Neural progenitor cell (in vitro differentiated cells): ENCODE measurements around the gene AP1B1. TPM values are rescaled to one million over a fixed set of nuclear protein-coding genes. Genes with fewer than 3 reads are reported as not detected.

Source experiments
- DNase-seq: peaks from one replicate; pipeline ENCODE4 v3.0.0-alpha.2; 2016; ENCODE audit warnings: low spot score
- H2AFZ ChIP-seq: fragments of 200-600 bp; sonication (generic); replicated peaks from 2 replicates; pipeline ENCODE4 v1.6.1; 2016; ENCODE audit warnings: antibody characterized with exemption
- H3F3A ChIP-seq: fragments of 200-600 bp; sonication (generic); 2 replicates; pipeline ENCODE4 v1.6.1; 2016; ENCODE audit warnings: antibody characterized with exemption, low read depth
- H3K27ac ChIP-seq: fragments of 200-600 bp; sonication (generic); 2 replicates; pipeline ENCODE4 v1.5.1; 2016; ENCODE audit warnings: mild to moderate bottlenecking
- H3K27me3 ChIP-seq: fragments of 200-600 bp; sonication (generic); 2 replicates; pipeline ENCODE4 v1.6.1; 2016; ENCODE audit warnings: mild to moderate bottlenecking, moderate library complexity
- H3K36me3 ChIP-seq: fragments of 200-600 bp; sonication (generic); 2 replicates; pipeline ENCODE4 v1.5.1; 2016
- H3K4me1 ChIP-seq: fragments of 200-600 bp; sonication (generic); 2 replicates; pipeline ENCODE4 v1.6.1; 2016; ENCODE audit warnings: mixed run types
- H3K4me2 ChIP-seq: fragments of 200-600 bp; sonication (generic); 2 replicates; pipeline ENCODE4 v1.6.1; 2016
- H3K4me3 ChIP-seq: fragments of 200-600 bp; sonication (generic); 2 replicates; pipeline ENCODE4 v1.5.1; 2016
- H3K79me2 ChIP-seq: fragments of 200-600 bp; sonication (generic); 2 replicates; pipeline ENCODE4 v1.6.1; 2016; ENCODE audit warnings: low read depth
- H3K9ac ChIP-seq: fragments of 200-600 bp; sonication (generic); 2 replicates; pipeline ENCODE4 v1.6.1; 2016
- H3K9me3 ChIP-seq: fragments of 200-600 bp; sonication (generic); 2 replicates; pipeline ENCODE4 v1.5.1; 2016; ENCODE audit warnings: low read depth
- H4K20me1 ChIP-seq: fragments of 200-600 bp; sonication (generic); 2 replicates; pipeline ENCODE4 v1.6.1; 2016; ENCODE audit warnings: low read depth
- H3K27ac Mint-ChIP-seq: 3 replicates; pipeline ENCODE4 v1.8.0; 2021; ENCODE audit warnings: mixed read lengths
- H3K27me3 Mint-ChIP-seq: 2 replicates; pipeline ENCODE4 v1.8.0; 2022; ENCODE audit warnings: low read depth, mild to moderate bottlenecking, inconsistent platforms, moderate library complexity, mixed read lengths; ENCODE audit not compliant: insufficient read depth
- H3K36me3 Mint-ChIP-seq: 3 replicates; pipeline ENCODE4 v1.8.0; 2021; ENCODE audit warnings: mixed read lengths
- H3K4me1 Mint-ChIP-seq: 3 replicates; pipeline ENCODE4 v1.8.0; 2021; ENCODE audit warnings: mixed read lengths
- H3K4me3 Mint-ChIP-seq: 3 replicates; pipeline ENCODE4 v1.8.0; 2021; ENCODE audit warnings: mild to moderate bottlenecking, moderate library complexity, mixed read lengths
- H3K9me3 Mint-ChIP-seq: 3 replicates; pipeline ENCODE4 v1.8.0; 2020; ENCODE audit warnings: mixed read lengths
- CTCF ChIP-seq: fragments of 200-600 bp; sonication (generic); IDR thresholded peaks from 2 replicates; pipeline ENCODE4 v1.5.1; 2017; ENCODE audit warnings: antibody characterized with exemption, mild to moderate bottlenecking
- EZH2 ChIP-seq: fragments of 200-600 bp; sonication (generic); IDR thresholded peaks from 2 replicates; pipeline ENCODE4 v1.6.1; 2017; ENCODE audit warnings: antibody characterized with exemption, mild to moderate bottlenecking, moderate library complexity
- EZH2phosphoT487 ChIP-seq: fragments of 200-600 bp; sonication (generic); IDR thresholded peaks from 2 replicates; pipeline ENCODE4 v1.6.1; 2017; ENCODE audit warnings: antibody characterized with exemption
- total RNA-seq: library from RNA; depleted of rRNA; stranded (reverse); fragments of >200 nt; gene quantifications from 2 replicates; pipeline ENCODE4 v1.2.3, GENCODE V29; 2015; ENCODE audit warnings: low replicate concordance

Gene AP1B1
- total RNA-seq, 1 donor from 2014 or later, result 34.7 TPM

- no peak for TF ChIP-seq EZH2phosphoT487
- TF ChIP-seq CTCF, result no peak
- no peak for DNase-seq
- Mint-ChIP-seq H3K27ac (no peak overlapping the region), H3K27me3 (peaks cover 24% of the 10 kb centered on the region), H3K9me3 (peaks cover under 1% of the 10 kb centered on the region), H3K4me1 (peaks cover 10% of the 10 kb centered on the region), H3K4me3 (no peak overlapping the region), H3K36me3 (peaks cover 2% of the 10 kb centered on the region)
- no peaks in the 10 kb centered on the region for H3K36me3 ChIP-seq
- no peak overlapping the region for H3K4me2 ChIP-seq
- H2AFZ ChIP-seq, result no peak overlapping the region
- no peak overlapping the region for H3K27ac ChIP-seq
- H3K9me3 ChIP-seq, result no peaks in the 10 kb centered on the region
- H3K79me2 ChIP-seq, result no peaks in the 10 kb centered on the region
- peaks cover 8% of the 10 kb centered on the region for H4K20me1 ChIP-seq
- peaks cover 9% of the 10 kb centered on the region for H3K4me1 ChIP-seq
- H3K27me3 ChIP-seq, result peaks cover 40% of the 10 kb centered on the region
- peaks cover 22% of the 10 kb centered on the region for H3F3A ChIP-seq
- H3K9ac ChIP-seq, result no peak overlapping the region
- H3K4me3 ChIP-seq, result no peak overlapping the region
Observed at GRCh38 chr22:29319072-29319471, 69.3 kb downstream of the AP1B1 start.

- Histone ChIP-seq H3K4me1 (peaks cover 11% of the 10 kb centered on the region), H3K4me2 (no peak overlapping the region), H2AFZ (no peak overlapping the region), H3K9ac (no peak overlapping the region), H3K9me3 (no peaks in the 10 kb centered on the region), H3K36me3 (no peaks in the 10 kb centered on the region), H4K20me1 (peaks cover 17% of the 10 kb centered on the region), H3K79me2 (no peaks in the 10 kb centered on the region), H3K27me3 (peaks cover 51% of the 10 kb centered on the region), H3K27ac (no peak overlapping the region), H3F3A (peaks cover 22% of the 10 kb centered on the region), H3K4me3 (no peak overlapping the region)
- H3K4me3 Mint-ChIP-seq, result no peak overlapping the region
- H3K4me1 Mint-ChIP-seq, result peaks cover 16% of the 10 kb centered on the region
- TF ChIP-seq CTCF (no peak), EZH2phosphoT487 (no peak), EZH2 (no peak)
- H3K27me3 Mint-ChIP-seq, result peaks cover 31% of the 10 kb centered on the region
- no peak for DNase-seq
- H3K36me3 Mint-ChIP-seq, result peaks cover 2% of the 10 kb centered on the region
- H3K27ac Mint-ChIP-seq, result no peak overlapping the region
- peaks cover 3% of the 10 kb centered on the region for H3K9me3 Mint-ChIP-seq
Observed at GRCh38 chr22:29317827-29318454, 70.4 kb downstream of the AP1B1 start.

- H3K36me3 Mint-ChIP-seq, result no peaks in the 10 kb centered on the region
- Histone ChIP-seq H3K4me3 (peak overlapping the region; percentile 50), H3K27ac (no peak overlapping the region), H3K27me3 (peaks cover 62% of the 10 kb centered on the region), H3K4me1 (peaks cover 11% of the 10 kb centered on the region), H3K4me2 (peak overlapping the region; percentile 83), H3K36me3 (no peaks in the 10 kb centered on the region), H3K79me2 (no peaks in the 10 kb centered on the region), H3F3A (peaks cover 22% of the 10 kb centered on the region), H2AFZ (no peak overlapping the region), H3K9me3 (no peaks in the 10 kb centered on the region), H3K9ac (no peak overlapping the region), H4K20me1 (peaks cover 29% of the 10 kb centered on the region)
- no peak overlapping the region for H3K27ac Mint-ChIP-seq
- DNase-seq, result no peak
- TF ChIP-seq CTCF (no peak), EZH2phosphoT487 (no peak), EZH2 (no peak)
- peaks cover 3% of the 10 kb centered on the region for H3K9me3 Mint-ChIP-seq
- H3K27me3 Mint-ChIP-seq, result peaks cover 33% of the 10 kb centered on the region
- peak overlapping the region; percentile 78 for H3K4me3 Mint-ChIP-seq
- H3K4me1 Mint-ChIP-seq, result peaks cover 25% of the 10 kb centered on the region
Observed at GRCh38 chr22:29316141-29316828, 72.1 kb downstream of the AP1B1 start.
